ENCODE measurements around the gene GTPBP2.

Gene GTPBP2

DNA sequence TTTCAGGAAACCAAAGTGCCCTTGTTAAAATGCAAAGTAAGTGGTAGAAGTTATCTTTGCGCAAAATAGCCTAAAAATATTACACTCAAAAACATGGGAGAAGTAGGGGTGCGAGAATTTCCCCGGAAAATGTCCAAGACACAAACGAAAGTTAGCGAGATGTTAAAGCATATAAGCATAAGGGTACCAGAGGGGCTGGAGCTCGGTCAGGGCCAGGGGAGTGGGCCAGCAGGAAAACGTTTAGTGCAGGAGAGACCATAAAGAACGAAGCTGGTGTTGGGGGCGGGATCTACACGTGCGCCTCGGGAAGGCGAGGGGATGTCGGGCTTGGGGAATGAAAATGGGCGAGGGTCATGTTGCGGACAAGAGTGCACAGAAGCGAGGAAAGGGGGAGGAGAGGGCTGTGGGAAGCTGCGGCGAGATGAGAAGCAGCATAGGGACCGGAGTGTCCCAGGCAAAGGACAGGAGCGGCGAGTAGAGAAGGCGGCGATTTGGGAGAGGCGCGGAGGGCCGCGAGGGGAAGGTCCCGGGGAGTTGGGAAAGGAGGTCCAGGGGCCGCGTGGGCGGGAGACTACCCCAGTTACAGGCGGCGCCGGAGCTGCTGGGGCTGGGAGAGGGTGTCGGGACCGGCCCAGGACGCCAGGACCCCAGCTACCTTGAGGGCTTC, 53.8 kb downstream of the GTPBP2 start:
- no peak for DNase-seq

GRCh38 chr6:43572015-43572414, 57.0 kb downstream of the GTPBP2 start:
- no peak for DNase-seq

GRCh38 chr6:43570876-43571441, 58.1 kb downstream of the GTPBP2 start:
- DNase-seq, result no peak
